HG03342 (cell line): ENCODE results near the gene LDHD.
A peak's percentile ranks its signal among the peaks of the same experiment; 100 is the strongest.

ENCODE experiments used
- ATAC-seq: cut with Tn5 transposase; IDR thresholded peaks from one replicate; pipeline ENCODE4 v1.9.1; 2021; ENCODE audit warnings: mild to moderate bottlenecking, moderate library complexity; ENCODE audit not compliant: unreplicated experiment

The LDHD gene

DNA sequence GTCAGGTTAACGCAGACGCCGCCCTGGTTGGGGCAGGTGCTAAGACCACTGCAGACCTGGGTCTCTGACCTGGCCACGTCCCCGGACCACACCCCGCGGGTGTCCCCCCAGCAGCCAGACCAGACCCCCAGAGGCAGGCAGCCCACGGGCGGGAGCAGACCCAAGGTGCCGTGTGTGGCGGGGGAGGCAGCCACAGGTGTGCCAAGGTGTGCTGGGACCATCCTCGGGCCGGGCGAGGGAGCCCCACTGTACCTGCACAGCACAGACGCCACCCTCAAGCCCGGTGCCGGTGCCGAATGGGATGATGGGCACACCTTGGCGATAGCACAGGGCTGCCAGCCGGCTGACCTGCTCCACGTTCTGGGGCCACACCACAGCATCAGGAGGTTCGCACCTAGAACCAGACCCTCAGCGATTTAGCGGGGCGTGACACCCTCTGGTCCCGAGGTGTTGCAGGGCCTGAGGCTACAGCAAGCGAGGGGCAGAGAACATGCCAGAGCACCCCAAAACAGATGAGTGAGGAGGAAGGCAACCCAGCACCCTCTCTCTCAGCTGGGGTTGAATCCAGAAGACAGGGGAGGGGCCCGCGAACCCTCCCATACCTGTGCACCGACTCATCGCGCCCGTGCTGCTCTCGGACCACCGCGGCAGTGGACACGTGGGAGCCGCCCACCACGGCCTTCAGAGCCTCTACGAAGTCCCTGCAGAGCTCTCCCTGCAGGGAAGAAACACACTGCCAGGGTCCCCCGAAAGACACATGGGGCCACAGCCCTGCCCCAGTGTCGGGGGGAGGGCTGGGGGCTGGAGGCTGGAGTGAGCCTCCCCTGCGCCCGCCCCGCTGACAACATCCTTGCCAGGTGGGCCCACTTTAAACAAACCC, 1.4 kb downstream of the LDHD start:
- no peak for ATAC-seq

DNA sequence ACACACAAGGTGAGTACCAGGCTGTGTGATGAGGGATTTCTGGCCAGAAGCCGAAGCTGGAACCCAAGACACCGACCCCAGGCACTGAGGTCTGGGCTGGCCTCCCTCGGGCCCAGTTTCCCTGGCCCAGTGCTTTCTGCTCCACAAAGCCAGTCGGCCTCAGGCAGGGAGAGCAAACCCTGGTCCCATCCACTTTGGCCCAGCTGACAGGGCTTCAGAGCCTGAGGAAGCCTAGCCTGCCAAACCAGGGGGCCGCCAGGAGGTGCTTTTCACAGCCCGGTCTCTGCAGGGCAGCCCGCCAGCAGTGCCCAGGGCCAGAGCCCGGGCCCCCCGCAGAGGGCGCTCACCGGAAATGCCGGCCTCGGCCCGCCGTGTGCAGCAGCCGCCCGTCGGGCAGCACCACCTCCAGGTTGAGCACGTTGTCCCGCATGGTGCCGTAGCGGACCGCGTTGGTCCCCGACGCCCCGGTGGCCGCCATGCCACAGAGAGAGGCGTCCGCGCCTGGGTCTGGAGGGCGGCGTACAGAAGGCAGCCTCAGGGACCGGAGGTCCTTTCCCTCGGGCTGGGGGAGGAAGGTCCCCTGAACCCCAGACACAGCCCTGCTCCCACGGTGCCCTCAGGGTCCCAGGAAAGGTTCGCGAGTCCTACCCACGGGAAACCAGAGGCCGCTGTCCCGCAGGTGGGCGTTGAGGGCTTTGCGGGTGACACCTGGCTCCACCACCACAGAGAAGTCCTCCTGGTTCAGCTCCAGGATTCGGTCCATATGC, 2.2 kb downstream of the LDHD start:
- ATAC-seq: no peak

DNA sequence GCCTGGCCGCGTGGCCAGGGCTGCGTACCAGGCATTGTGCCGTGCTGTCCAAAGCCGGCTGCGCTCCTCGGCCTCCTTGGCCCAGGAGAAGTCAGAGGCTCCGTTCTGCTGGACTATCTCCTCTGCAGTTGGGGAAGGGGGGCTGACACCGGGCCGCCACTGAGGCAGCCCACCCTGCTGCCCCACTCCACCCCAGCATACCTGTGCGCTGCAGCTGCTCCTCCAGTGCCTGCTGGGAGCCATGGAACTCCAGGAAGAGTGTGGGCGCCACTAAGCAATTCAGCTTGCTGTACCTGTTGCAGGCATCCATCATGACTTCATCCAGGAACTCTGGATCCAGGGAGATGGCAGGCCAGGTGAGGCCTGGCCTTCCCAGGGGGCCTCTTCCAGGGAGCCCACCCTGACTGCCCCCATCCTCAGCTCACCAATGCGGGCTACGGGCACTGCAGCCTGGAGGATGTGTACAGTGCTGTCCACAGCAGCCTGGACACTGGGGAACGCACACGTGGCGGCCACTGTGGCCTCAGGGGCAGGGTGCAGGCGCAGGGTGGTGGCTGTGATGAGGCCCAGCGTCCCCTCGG, 2.9 kb downstream of the LDHD start:
- ATAC-seq: no peak

DNA sequence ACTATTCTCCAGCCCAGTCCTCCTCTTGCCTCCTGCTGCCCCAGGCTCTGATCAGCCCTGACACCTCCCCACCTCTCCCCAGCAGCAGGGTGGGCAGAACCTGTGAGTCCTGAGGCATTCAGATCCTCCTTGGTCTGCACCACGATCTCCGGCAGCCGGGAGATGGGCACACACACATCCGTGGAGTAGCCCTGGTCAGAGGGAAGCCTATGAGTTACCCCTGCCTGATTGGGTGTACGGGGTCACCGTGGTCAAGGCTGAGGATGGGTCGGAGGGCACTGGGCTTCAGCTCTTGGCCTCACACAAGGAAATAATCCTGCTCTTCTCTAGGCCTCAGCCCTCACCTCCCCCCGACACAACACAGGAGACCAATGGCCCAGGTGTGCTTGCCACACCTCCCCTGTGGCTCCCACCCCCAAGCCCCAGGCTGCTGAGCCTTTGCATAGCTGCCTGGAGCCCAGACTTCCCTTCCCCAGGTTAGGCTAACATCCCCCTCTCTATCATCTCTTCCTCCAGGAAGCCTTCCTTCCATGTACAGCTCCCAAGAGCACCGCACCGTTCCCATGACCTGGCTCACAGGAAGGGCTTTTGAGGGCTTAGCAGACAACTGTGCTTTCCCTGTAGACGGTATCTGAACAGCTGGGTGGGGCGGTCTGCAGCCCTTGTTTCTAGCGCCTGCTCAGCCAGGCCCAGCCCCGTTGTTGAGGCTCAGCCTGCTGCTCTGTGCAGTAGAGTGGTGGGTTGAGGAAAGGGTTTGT, 3.7 kb downstream of the LDHD start:
- ATAC-seq: no peak

DNA sequence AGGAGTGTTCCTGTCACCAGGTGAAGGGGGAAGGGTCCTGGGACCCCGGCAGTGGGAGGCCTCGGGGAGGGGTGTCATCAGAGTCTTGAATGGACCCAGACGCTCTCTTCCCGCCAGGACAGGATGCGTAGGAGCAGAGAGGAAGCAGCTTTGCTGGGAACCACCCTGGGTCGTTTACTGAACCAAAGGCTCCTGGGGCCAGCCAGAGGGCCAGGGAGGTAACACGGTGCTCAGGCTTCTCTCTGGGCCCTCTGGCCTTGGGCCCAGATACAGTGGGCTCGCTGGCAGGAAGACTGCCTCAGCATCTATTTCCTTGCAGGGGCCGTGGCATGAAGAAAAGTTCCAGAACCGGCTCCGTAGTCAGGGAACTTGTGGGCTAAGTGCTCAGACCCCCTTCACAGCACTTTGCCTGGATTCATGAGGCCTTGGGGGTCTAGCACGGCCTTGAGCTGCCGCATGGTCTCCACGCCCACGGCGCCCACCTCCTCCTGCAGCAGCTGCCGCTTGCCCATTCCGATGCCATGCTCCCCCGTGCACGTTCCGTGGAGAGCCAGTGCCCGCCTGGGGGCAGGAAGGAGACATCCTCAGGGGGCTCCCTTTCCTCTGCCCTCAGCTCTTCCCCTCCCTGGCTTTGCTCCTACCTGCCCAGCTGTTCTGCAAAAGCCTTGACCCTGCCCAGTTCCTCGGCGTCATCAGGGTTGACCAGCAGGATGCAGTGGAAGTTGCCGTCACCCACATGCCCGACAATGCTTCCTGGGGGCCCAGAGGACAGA, 4.4 kb downstream of the LDHD start:
- ATAC-seq: no peak

DNA sequence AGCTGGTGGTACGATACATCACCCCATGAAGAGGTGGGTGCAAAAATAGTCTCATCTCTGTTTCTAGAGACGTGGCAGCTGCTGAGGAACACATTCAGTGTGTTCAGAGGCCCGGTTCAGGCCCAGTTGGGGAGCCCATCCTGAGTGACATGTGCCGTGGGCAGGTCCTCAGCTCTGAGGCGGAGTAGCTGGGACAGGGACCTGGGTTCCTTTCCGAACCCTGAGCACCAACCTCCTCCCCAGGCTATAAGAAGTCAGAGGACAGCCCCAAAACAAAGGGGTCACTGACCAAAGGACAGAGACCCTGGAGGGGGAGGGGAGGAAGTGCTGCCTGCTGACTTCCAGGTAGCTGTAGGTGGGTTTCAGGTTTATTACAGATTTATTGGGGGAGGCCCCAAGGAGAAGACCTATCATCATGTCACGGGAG, 5.1 kb downstream of the LDHD start:
- ATAC-seq: peak; percentile 3

DNA sequence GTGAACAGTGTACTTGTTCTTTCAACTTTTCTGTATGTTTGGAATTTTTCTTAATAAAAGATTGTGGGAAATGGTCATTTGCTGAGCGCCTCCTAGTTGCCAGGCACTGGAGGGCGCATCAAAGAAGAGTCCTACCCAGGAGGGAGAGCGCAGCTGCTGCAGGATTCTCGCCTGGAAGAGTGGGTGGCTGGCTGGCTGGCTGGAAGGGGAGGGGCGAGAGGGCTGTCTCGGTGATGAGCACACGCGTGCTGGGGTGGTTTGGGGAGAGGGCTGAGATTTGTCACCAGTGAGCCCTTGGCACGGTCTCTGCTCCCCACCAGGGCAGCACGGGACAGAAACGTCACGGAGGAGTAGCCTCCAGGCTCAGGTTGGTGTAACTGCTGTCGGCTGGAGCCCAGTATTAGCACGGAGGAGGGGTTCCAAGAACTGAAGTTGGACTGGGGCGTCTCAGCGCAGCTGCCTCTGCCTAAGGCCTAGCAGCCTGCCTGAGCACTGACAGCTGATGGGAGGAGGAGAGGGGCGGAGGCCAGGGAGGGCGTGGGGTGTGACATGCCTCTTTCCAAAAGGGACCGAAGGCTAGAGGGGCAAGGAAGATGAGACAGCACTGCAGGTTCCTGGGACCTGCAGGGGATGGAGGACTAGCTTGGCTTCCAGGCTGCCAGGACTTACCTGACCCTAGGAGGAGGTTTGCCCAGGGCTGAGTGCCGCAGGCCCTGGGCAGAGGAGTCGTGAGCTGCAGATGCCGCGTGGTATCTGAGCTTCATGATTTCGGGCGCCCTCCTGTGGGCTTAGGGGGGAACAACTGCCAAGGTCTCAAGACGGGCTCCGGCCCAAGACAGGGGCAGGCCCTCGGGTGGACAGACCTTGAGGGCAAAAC, 5.7 kb downstream of the LDHD start:
- peak; percentile 56 for ATAC-seq

DNA sequence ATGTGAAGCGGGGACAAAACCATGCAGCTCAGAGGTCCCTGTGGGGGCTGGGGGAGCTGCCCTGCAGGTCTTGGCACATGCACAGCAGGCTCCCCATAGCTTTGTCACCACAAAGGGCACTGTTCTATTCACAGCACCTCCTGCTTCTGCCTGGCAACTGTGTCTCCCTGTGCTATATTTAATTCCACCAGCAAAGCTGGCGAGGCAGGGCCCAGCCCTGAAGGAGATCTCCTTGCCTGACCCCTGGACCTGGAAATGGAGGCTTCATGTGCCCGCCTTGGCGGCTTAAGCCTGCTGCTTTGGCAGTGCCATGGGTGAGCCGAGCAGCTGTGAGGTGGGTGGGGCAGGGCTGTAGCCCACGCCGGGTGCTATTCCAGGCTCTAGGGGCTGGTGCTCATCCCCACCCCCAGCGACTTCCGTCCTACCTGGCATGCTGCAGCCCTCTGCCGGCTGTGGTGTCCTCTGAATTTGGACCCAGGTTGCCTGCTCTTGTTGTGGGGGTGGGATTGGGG, 6.8 kb downstream of the LDHD start:
- no peak for ATAC-seq

DNA sequence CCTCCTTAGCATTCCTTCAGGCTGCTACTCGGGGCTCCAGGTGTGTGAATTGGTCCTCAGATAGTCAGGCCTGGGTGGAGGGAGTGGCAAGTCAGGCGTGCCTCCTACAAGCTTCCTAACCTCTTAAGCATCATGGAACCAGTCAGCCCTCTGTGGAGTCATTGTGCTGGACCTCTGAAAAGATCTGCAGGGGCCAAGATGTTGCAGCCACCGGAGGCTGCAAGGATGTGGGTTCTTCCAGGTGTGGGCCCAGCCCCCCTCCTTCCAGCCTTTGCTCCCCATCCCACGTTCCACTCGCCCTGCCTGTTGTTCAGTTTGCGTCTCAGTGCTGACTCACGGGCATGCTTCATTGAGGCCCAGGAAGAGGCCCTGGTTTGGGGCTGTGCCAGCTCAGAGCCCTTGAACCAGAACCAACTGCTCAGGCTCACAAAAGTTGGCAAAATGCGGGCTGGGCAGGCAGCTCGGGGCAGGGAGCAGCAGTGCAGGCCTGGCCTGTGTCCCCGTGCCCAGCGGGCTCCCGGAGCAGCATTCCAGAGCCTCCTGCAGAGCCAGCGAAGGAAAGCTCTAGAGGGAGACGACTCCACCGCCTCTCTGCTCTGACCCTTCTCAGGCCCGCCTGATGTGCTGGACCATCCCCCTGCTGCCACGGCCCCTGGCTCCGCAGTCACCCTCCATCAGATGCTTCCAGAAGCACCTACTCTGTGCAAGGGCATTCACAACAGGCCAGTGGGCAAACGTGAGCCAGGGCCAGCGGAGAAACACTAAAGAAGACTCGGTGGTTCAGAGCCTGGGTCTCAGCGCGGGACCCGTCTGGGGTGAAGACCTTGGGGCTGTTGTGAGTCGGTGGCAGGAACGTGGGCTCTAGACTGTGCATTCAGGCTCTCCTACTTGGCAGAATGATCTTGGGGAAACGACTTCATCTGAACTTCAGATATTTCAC, 7.5 kb downstream of the LDHD start:
- ATAC-seq: no peak

DNA sequence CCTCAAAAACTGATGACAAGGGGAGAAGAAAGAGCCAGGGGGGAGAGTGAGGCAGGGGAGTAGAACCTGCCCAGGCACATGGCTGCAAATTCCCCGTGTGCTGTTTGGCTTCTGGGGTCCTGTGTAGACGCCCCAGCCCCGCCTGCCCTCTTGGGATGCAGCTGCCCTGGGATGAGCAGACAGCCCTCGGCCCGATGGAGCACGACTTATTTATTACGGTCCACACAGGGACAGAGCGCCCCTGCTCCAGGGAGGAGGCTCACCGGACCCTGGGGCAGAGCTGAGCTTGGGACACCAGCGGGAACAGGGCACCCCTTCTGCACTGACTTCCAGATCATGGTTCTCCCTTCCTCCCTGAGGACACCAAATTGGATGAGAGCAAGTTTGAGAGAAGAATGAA, 9.1 kb downstream of the LDHD start:
- no peak for ATAC-seq

DNA sequence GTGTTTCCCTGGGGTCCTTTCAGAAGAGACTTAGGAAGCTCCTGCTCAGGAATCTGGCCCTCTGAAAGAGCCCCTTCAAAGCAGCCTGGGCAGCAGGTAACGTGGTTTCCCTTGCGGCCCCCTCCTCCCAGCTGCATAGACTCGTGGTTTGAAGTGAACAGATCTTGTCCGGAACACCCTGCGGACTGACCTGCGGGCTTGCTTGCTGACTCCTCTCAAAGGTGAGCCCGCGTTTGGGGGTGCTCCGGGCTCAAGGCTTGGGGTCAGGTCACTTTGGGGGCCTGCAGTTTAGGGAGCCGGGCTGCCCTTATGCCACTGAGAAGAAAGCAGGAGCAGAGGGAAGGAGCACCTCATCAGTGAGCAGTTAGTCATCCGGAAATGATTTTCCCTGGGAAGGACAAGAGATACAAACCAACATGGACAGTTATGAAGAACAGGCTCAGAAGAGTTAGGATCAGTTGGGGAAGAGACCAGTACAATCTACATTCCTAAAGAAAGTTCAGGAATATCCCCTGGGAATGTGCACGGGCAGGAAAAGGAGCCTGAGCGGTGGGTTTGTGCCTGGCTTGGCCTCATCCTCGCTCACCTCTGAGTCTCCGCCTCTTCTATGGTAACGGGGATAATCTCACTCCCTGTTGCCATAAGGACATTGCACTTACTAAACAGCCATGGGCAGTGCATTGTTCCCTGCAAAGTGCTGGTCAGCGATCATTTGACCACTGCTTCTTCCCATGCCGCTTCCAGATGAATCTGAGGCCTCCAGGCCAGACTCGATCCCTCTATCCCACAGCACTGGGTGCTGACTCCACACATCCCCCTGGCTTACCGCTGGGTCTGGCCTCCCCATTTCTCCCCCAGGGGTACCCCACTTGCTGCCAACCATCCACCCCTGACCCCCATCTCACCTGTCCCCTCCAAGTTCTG, 10.0 kb downstream of the LDHD start:
- no peak for ATAC-seq

DNA sequence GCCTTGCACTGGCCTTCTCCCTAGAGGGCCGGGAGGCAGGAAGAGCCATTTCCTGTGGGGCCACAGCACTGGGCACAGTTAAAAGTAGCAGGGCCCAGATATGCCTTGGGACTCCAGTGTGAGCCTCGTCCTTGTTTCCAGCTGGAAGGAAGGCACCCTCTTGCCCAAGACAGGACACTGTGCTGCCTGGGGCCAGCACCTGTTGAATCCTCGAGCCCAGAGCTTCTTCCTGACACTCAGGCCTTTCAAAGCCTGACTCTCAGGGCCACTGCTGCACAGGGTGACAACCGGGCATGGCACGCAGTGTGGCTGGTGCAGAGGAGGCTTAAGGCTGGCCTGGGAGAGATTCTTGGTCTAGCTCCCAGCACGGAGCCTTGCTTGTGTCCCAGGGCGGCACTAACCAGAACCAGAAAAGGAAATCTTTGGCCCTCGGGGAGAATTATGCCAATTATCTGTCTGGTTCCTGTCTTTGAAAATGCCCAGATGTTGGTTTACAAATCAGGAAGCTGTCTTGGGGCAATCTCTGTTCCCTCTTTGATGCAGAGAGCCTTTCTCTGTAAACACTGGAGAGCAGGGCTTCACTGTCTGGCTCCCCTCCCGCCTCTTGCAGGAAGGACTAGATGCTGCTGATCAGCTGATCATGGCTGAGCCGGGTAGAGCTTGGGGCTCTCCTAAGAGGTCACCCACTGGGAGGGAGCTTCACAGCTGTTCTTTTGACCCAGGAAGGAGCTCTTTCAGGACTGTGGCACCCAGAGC, 11.1 kb downstream of the LDHD start:
- ATAC-seq: no peak

DNA sequence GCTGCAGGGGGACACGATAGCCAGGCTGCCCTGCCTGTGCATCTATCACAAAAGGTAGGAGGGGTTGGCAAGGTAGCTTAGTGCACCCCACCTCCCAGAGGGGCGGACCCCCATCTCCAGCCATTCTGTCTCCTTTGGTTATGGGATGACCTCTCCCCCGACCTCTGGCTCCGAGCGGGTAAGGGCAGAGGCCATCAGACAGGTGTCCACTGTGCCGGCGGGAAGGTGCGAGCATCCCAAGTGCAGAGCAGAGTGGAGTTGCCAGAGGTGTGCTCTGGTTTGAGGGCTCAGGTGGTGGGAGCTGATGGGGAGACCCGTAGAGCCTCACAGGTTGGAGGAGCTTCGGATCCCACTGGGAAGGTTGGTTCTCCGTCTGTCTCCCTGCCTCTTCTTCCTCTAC, 11.7 kb downstream of the LDHD start:
- ATAC-seq: no peak

DNA sequence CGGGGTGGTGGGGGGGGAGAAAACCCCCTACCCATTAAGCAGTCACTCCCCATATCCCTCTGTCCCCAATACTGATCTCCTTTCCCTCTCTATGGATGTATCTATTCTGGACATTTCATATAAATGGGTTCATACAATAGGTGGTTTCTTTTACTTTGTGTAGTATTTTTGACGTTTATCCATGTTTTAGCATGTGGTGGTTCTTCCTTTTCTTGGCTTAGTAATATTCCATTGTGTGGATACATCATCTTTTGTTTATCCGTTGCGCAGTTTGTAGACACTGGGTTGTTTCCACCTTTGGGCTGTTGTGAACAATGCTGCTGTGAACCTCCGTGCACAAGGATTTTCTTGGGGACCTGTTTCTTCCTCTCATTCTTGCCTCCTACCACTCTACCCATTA, 12.6 kb downstream of the LDHD start:
- ATAC-seq: no peak

DNA sequence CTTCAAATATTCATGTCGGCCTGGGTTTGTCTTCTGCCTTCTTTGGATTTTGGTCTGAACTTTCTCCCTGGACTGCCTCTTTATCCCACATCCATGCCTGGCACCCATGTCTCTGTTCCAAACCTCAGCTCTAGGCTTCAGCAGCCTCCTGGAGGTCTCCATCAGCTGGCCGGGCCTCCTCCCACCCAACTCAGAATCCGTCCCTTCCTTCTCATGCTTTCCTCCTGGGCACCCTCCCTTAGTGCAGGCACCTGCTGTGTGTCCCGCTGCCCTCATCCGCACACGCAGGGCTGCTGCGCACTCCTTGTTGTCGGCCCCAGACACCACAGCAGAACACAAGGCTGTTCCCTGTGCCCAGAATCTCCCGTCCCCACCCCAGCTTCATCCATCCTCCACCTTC, 14.0 kb downstream of the LDHD start:
- ATAC-seq: no peak

DNA sequence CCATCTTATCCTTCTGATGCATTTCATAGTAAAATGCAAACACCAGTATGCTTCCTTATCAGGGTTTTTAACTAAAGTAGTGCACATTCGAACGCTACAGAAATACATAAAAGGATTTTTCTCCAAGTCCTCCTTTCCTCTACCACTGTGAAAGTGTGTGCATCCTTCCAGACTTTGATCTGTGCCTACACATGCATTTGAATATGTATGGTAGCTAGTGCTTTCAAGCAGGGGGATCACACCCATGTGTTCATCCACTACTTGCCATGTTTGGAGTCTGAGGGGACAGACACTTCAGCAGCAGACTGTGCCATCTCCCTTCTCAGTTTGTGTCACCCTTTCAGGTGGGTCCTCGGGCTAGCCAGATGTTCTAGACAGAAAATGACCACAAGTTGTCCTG, 14.9 kb downstream of the LDHD start:
- no peak for ATAC-seq
